Immature natural killer cell (primary cell): ENCODE measurements around the gene CBL. TPM values are rescaled to one million over a fixed set of nuclear protein-coding genes. Genes with fewer than 3 reads are reported as not detected.

ENCODE experiments used
- DNase-seq, 3 donors: peaks; one replicate each; pipeline ENCODE4 v3.0.0; 2022; ENCODE audit warnings: mixed read lengths in 1 of 3
- H3K27ac Mint-ChIP-seq, 6 donors: one replicate each; pipeline ENCODE4 v1.8.0; 2020; ENCODE audit warnings: mixed read lengths in 6 of 6, mild to moderate bottlenecking in 5 of 6, inconsistent platforms in 4 of 6, moderate library complexity in 3 of 6
- H3K27me3 Mint-ChIP-seq, 3 donors: one replicate each; pipeline ENCODE4 v1.8.0; 2020 to 2021; ENCODE audit warnings: low read depth in 3 of 3, mild to moderate bottlenecking in 3 of 3, mixed read lengths in 3 of 3, moderate library complexity in 3 of 3, inconsistent platforms in 1 of 3
- H3K36me3 Mint-ChIP-seq, 3 donors: one replicate each; pipeline ENCODE4 v1.8.0; 2020; ENCODE audit warnings: mixed read lengths in 3 of 3, inconsistent platforms in 2 of 3, mild to moderate bottlenecking in 2 of 3
- H3K4me1 Mint-ChIP-seq, 2 donors: one replicate each; pipeline ENCODE4 v1.8.0; 2020; ENCODE audit warnings: inconsistent platforms in 2 of 2, mild to moderate bottlenecking in 2 of 2, mixed read lengths in 2 of 2, moderate library complexity in 1 of 2
- H3K4me3 Mint-ChIP-seq, 5 donors: one replicate each; pipeline ENCODE4 v1.8.0; 2020; ENCODE audit warnings: mild to moderate bottlenecking in 5 of 5, mixed read lengths in 5 of 5, inconsistent platforms in 3 of 5, moderate library complexity in 3 of 5
- H3K9me3 Mint-ChIP-seq, 6 donors: one replicate each; pipeline ENCODE4 v1.8.0; 2020; ENCODE audit warnings: mild to moderate bottlenecking in 6 of 6, mixed read lengths in 6 of 6, inconsistent platforms in 4 of 6, moderate library complexity in 3 of 6
- polyA plus RNA-seq, 3 donors: library from polyadenylated mRNA; unstranded; fragments of 300-500 nt; fragmentation: Illumina TruSeq; gene quantifications; one replicate each; pipeline ENCODE4 v1.2.3, GENCODE V29; 2021

The CBL gene
- polyA plus RNA-seq, 3 donors from 2014 or later, result 1.1 to 9.6 (median 5.0) TPM

DNA sequence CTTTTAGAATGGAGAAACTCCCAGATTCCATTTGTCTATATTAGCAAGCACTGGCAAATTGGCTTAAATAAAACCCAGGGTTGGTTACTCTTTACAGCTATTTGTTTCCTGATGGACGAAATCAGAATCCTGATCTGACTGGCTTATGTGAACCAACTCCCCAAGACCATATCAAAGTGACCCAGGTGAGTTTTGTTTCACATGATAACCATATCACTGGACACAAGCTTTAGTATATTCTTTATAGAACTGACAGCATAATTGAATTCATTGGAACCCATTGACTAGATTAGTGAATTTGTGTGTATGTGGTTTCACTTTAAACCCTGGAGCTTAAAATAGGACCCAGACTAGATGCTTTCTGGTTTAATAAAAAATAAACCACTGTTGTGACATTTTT, 71.5 kb downstream of the CBL start:
- H3K27me3 Mint-ChIP-seq, result peaks cover 0 to 2% (median 0%) of the 10 kb centered on the region in 3 donors
- no peak overlapping the region for H3K27ac Mint-ChIP-seq
- H3K36me3 Mint-ChIP-seq, result peaks cover 36 to 68% (median 50%) of the 10 kb centered on the region in 3 donors
- DNase-seq, result no peak
- no peak overlapping the region for H3K4me3 Mint-ChIP-seq
- peaks cover 9 to 11% of the 10 kb centered on the region in 2 donors for H3K4me1 Mint-ChIP-seq
- no peaks in the 10 kb centered on the region for H3K9me3 Mint-ChIP-seq

DNA sequence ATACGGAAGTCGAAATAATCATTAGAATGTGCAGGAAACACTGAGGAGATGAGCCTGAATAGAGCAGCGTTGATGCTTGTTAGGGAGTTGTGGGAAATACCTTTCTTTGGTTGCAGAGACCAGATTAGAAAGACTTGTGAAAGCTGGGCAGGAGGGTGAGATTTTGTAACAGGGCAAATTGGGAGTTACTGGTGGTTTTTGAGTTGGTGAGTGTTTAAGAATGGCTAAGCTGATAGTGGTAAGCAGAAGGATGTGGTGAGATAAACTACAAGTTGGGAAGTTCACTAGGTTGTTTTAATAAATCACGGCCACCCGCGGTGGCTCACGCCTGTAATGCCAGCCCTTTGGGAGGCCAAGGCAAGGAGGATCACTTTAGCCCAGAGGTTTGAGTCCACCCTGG, 76.4 kb downstream of the CBL start:
- Mint-ChIP-seq H3K36me3 (peaks cover 34 to 61% (median 55%) of the 10 kb centered on the region in 3 donors), H3K27me3 (peaks cover 0 to 2% (median 0%) of the 10 kb centered on the region in 3 donors), H3K4me1 (peaks cover 22 to 29% of the 10 kb centered on the region in 2 donors), H3K9me3 (no peaks in the 10 kb centered on the region), H3K27ac (peak overlapping the region in 2 of 6 donors; percentile 4 to 8), H3K4me3 (peak overlapping the region in 2 of 5 donors; percentile 4 to 9)
- DNase-seq, result peak; percentile 23 to 25 (median 25)

DNA sequence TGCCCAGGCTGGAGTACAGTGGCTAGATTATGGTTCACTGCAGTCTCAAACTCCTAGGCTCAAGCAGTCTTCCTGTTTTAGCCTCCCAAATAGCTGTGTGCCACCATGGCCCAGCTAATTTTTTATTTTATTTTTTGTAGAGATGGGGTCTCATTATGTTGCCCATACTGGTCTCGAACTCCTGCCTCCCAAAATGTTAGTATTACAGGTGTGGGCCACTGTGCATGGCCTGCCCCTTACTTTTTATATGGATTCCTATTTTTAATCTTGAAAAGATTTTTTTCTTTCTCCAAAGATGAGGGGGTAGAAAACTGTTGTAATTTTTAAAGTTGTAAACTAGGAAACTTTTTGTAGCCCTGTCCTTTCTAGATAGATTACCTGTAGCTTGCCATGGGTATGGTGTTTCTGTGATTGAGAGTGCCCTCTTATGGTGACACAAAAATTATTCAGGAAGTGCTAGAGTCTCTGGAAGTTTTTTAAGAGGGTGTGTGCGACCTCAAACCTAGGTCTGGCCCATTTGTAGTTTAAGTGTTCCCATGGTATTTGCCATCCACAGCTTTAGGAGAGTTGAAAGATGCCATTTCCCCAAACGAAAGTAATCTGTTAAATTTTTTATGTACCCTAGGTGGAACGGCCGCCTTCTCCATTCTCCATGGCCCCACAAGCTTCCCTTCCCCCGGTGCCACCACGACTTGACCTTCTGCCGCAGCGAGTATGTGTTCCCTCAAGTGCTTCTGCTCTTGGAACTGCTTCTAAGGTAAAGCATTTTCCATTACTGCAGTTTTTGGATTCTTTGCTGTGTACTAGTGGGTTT, 78.4 kb downstream of the CBL start:
- Mint-ChIP-seq H3K9me3 (no peaks in the 10 kb centered on the region), H3K4me3 (no peak overlapping the region), H3K27ac (no peak overlapping the region)

DNA sequence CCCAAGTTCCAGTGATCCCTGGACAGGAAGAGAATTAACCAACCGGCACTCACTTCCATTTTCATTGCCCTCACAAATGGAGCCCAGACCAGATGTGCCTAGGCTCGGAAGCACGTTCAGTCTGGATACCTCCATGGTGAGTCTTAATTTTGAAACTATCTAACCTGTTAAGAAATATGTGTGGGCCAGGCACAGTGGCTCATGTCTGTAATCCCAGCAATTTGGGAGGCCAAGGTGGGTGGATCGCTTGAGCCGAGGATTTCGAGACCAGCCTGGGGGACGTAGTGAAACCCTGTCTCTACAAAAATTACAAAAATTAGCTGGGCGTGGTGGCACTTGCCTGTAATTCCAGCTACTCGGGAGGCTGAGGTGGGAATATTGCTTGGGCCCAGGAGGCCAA, 79.3 kb downstream of the CBL start:
- no peaks in the 10 kb centered on the region for H3K9me3 Mint-ChIP-seq
- peak overlapping the region in 1 of 6 donors; percentile 71 for H3K27ac Mint-ChIP-seq
- no peak overlapping the region for H3K4me3 Mint-ChIP-seq
- no peaks in the 10 kb centered on the region for H3K27me3 Mint-ChIP-seq
- peaks cover 27 to 42% (median 33%) of the 10 kb centered on the region in 3 donors for H3K36me3 Mint-ChIP-seq
- peaks cover 22 to 29% of the 10 kb centered on the region in 2 donors for H3K4me1 Mint-ChIP-seq
- DNase-seq, result no peak

More for the DNA sequence above, 78.4 kb downstream of the CBL start:
- H3K27me3 Mint-ChIP-seq, result peaks cover 0 to 2% (median 0%) of the 10 kb centered on the region in 3 donors
- H3K4me1 Mint-ChIP-seq, result peaks cover 22 to 29% of the 10 kb centered on the region in 2 donors
- DNase-seq, result peak; percentile 14 to 26 (median 25)
- peaks cover 31 to 51% (median 41%) of the 10 kb centered on the region in 3 donors for H3K36me3 Mint-ChIP-seq

DNA sequence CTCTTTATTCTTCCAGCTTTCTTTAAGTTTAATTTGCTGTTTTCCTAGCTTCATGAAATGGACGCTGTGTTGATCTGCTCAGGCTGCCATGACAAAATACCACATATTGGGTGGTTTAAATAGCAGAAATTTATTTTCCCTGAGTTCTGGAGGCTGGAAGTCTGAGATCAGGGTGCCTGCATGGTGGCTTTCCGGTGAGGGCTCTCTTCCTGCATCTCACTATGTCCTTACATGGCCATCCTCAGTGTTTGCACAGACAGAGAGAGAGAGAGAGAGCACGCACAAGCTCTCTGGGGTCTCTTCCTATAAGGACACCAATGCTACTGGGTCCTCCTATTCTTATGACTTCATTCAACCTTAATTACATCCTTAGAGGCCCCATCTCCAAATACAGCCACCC, 82.1 kb downstream of the CBL start:
- DNase-seq, result no peak
- Mint-ChIP-seq H3K36me3 (peaks cover 30 to 48% (median 42%) of the 10 kb centered on the region in 3 donors), H3K9me3 (no peaks in the 10 kb centered on the region), H3K4me1 (peaks cover 8 to 12% of the 10 kb centered on the region in 2 donors), H3K4me3 (no peak overlapping the region), H3K27me3 (no peaks in the 10 kb centered on the region), H3K27ac (no peak overlapping the region)

DNA sequence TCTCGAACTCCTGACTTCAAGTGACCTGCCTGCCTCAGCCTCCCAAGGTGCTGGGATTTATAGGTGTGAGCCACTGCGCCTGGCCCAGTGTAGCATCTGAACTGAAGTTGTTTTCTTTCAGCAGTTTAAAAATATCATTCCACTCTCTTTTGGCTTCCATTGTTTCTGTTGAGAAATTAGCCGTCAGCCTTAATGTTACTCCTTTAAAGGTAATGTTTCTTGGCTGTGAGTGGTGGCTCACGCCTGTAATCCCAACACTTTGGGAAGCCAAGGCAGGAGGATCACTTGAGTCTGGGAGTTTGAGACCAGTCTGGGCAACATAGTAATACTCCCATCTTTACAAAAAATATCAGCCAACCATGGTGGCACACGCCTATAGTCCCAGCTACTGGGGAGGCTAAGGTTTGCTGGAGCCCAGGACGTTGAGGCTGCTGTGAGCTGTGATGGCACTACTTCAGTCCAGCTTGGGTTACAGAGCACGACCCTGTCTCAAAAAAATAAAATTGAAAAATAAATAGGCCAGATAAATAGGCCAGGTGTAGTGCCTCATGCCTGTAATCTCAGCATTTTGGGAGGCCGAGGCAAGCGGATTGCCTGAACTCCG, 84.9 kb downstream of the CBL start:
- no peak for DNase-seq
- no peaks in the 10 kb centered on the region for H3K4me1 Mint-ChIP-seq
- no peak overlapping the region for H3K27ac Mint-ChIP-seq
- peaks cover 24 to 36% (median 30%) of the 10 kb centered on the region in 3 donors for H3K36me3 Mint-ChIP-seq
- H3K27me3 Mint-ChIP-seq, result no peaks in the 10 kb centered on the region
- H3K4me3 Mint-ChIP-seq, result no peak overlapping the region
- no peaks in the 10 kb centered on the region for H3K9me3 Mint-ChIP-seq

DNA sequence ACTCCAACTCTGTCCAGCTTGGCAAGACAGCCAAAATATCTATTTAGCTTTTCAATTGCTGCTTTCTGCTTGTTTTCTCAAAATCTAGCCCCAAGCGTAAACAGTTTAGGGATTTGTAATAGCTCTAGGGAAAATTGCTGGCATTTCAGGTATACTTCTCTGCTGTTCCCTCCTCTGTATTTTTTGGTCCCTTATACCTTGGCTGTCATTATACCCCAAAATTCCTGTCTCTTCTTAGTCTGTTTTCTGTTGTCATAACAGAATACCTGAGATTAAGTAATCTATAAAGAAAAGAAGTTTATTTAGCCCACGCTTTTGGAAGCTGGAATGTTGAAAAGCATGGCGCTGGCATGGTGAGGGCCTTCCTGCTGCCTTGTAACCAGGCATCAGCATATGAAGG, 87.3 kb downstream of the CBL start:
- Mint-ChIP-seq H3K9me3 (no peaks in the 10 kb centered on the region), H3K4me3 (no peak overlapping the region), H3K27ac (no peak overlapping the region), H3K27me3 (no peaks in the 10 kb centered on the region), H3K36me3 (peaks cover 27 to 34% (median 30%) of the 10 kb centered on the region in 3 donors), H3K4me1 (no peaks in the 10 kb centered on the region)
- DNase-seq, result no peak

DNA sequence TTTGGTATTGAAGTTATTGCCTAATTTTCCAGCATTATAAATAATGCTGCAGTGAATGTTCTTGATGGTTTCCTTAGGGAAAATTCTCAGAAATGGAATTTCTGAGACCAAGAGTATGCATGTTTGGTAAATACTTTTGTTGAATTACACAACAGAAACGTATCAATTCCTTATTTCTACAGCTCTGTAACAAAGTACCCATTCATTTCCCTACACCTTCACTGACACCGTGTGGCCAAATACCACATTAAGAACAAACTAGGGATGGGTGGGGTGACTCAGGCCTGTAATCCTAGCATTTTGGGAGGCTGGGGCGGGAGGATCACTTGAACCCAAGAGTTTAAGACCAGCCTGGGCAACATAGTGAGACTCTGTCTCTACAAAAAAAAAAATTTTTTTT, 89.0 kb downstream of the CBL start:
- DNase-seq, result no peak
- no peaks in the 10 kb centered on the region for H3K27me3 Mint-ChIP-seq
- no peaks in the 10 kb centered on the region for H3K9me3 Mint-ChIP-seq
- no peak overlapping the region for H3K27ac Mint-ChIP-seq
- H3K36me3 Mint-ChIP-seq, result peaks cover 37 to 51% (median 38%) of the 10 kb centered on the region in 3 donors
- no peak overlapping the region for H3K4me3 Mint-ChIP-seq
- H3K4me1 Mint-ChIP-seq, result no peaks in the 10 kb centered on the region

DNA sequence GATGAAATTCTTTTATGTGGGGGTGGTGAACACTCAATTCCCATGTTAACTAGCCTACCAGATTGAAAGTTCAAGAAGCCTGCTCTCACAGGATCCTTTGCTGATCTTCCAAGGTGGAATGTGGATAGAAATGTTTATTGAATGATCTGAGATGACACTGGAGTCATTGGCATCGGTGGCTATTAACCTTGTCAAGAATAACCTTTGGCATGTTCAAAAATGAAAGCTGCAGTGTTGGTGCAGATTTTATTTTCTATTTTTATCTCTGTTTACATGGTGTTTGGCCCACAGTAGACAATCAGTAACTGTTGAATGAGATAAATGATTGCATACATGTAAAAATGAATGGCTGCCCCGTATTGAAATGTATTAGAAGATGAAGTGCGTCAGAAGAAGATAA, 91.8 kb downstream of the CBL start:
- H3K36me3 Mint-ChIP-seq, result peaks cover 38 to 64% (median 53%) of the 10 kb centered on the region in 3 donors
- no peaks in the 10 kb centered on the region for H3K4me1 Mint-ChIP-seq
- no peaks in the 10 kb centered on the region for H3K27me3 Mint-ChIP-seq
- DNase-seq, result no peak
- no peak overlapping the region for H3K27ac Mint-ChIP-seq
- no peaks in the 10 kb centered on the region for H3K9me3 Mint-ChIP-seq
- no peak overlapping the region for H3K4me3 Mint-ChIP-seq

DNA sequence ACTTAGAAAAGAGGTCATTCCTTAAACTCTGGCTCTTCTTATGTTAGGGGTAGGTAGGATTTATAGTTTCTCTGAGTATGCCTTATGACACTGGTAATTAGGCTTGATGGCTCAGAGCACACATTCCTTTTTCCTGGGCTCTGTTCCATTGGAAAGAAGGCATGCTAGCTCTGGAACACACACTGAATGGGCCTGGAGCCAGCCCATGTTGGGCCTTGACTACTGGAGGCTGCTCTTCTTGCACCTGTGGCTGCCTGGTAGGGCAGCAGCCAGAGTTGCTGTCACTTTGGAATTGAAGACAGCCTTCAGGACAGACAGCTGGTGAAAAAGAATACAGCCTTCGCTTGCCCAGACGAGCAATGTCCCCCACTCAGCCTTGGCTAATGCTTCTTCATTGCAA, 92.6 kb downstream of the CBL start:
- Mint-ChIP-seq H3K9me3 (no peaks in the 10 kb centered on the region), H3K4me1 (no peaks in the 10 kb centered on the region), H3K4me3 (no peak overlapping the region), H3K27ac (no peak overlapping the region), H3K27me3 (no peaks in the 10 kb centered on the region), H3K36me3 (peaks cover 46 to 72% (median 61%) of the 10 kb centered on the region in 3 donors)
- DNase-seq, result no peak

DNA sequence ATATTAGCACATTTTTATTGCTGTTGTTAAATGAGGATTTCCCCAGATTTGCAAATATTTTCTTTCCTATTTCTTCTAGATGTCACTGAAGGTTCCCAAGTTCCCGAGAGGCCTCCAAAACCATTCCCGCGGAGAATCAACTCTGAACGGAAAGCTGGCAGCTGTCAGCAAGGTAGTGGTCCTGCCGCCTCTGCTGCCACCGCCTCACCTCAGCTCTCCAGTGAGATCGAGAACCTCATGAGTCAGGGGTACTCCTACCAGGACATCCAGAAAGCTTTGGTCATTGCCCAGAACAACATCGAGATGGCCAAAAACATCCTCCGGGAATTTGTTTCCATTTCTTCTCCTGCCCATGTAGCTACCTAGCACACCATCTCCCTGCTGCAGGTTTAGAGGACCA, 93.3 kb downstream of the CBL start:
- Mint-ChIP-seq H3K4me1 (no peaks in the 10 kb centered on the region), H3K36me3 (peaks cover 52 to 78% (median 61%) of the 10 kb centered on the region in 3 donors), H3K9me3 (no peaks in the 10 kb centered on the region), H3K4me3 (no peak overlapping the region), H3K27ac (no peak overlapping the region), H3K27me3 (no peaks in the 10 kb centered on the region)
- DNase-seq, result no peak

DNA sequence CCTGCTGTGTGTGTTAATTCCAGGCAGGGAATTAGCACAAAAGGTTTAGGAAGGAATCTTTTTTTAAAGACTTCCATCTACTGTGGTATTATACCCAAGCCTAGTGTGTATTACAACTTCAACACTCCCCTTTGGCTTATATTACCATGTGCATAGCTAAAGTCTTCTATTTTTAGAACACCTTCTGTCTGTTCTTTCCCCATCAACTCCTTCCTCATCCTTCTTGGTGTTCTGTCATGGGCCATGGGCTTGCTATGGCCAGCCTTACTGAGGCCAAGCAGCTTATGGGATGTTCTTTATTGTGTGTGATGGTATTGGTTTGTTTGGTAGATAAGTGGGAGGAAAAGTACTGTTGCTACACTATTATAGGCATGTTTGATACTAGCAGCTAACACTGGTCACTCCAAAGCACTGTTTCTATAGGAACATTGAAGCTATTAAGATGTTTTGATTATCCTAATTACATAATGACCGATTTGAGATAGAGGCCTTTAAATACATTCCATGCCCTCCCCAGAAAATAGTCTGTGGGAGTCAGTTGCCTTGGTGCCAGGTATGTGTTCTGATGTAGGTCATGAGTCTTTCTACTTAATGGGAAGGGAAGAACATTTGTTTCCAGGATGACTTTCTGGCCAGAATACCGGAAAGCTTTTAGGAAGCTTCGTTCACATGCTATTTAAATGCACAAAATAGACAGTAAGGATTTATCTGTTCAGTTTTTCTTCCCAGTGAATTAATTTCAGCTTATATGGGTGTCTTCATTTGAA, 94.2 kb downstream of the CBL start:
- H3K27ac Mint-ChIP-seq, result no peak overlapping the region

DNA sequence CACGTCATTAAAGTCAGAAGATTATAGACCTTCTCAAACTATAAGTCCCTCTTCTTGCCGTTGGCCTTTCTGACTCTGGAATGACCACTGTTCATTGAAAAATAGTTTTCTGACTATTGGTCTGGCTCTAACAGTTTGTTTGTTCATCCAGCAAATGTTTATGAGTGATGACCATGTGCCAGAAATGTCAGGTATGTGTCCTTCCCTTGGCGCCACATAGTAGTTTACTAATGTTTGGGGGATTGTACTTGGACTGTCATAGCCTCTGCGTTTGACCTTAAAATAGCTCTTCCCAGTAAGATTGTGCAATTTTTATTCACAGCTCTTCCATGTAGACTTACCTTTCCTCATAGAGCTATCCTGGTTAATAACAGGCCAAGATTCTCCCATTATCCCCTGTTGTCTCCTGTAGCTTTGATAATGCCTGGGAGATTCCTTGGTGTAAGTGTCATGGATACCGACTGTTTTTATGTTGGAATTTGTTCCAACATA, 97.1 kb downstream of the CBL start:
- H3K27me3 Mint-ChIP-seq, result no peaks in the 10 kb centered on the region
- no peak overlapping the region for H3K27ac Mint-ChIP-seq
- no peak for DNase-seq
- no peaks in the 10 kb centered on the region for H3K9me3 Mint-ChIP-seq
- H3K36me3 Mint-ChIP-seq, result peaks cover 46 to 67% (median 47%) of the 10 kb centered on the region in 3 donors
- H3K4me1 Mint-ChIP-seq, result peaks cover 0 to 1% of the 10 kb centered on the region in 2 donors
- no peak overlapping the region for H3K4me3 Mint-ChIP-seq

More for the DNA sequence above, 94.2 kb downstream of the CBL start:
- peaks cover 52 to 82% (median 61%) of the 10 kb centered on the region in 3 donors for H3K36me3 Mint-ChIP-seq
- no peaks in the 10 kb centered on the region for H3K4me1 Mint-ChIP-seq
- no peaks in the 10 kb centered on the region for H3K9me3 Mint-ChIP-seq
- H3K27me3 Mint-ChIP-seq, result no peaks in the 10 kb centered on the region
- DNase-seq, result no peak
- no peak overlapping the region for H3K4me3 Mint-ChIP-seq
